Stomach (tissue), 4 donors: ENCODE results near the gene HMHB1.

ENCODE experiments used
- EP300 ChIP-seq: sonication (generic); formaldehyde crosslinking; IDR thresholded peaks from one replicate; pipeline ENCODE4 v1.6.1; 2017; ENCODE audit warnings: antibody characterized with exemption
- POLR2A ChIP-seq, 4 donors: fragments of 450-650 bp; IDR thresholded peaks; one replicate each; pipeline ENCODE4 v1.6.1; 2016; ENCODE audit warnings: antibody characterized with exemption in 4 of 4, control low read depth in 2 of 4, mild to moderate bottlenecking in 1 of 4, moderate library complexity in 1 of 4
- TF ChIP-seq, protein P1 (sequence below), 7 experiments: fragments of 450-650 bp in 4 of 7; fragments of 200-600 bp in 3 of 7; sonication (generic) in 3 of 7; IDR thresholded peaks; one replicate each; pipeline ENCODE4 v1.5.1; 2016 to 2019; ENCODE audit warnings: antibody characterized with exemption in 7 of 7, control low read depth in 2 of 7, mild to moderate bottlenecking in 1 of 7

DNA sequence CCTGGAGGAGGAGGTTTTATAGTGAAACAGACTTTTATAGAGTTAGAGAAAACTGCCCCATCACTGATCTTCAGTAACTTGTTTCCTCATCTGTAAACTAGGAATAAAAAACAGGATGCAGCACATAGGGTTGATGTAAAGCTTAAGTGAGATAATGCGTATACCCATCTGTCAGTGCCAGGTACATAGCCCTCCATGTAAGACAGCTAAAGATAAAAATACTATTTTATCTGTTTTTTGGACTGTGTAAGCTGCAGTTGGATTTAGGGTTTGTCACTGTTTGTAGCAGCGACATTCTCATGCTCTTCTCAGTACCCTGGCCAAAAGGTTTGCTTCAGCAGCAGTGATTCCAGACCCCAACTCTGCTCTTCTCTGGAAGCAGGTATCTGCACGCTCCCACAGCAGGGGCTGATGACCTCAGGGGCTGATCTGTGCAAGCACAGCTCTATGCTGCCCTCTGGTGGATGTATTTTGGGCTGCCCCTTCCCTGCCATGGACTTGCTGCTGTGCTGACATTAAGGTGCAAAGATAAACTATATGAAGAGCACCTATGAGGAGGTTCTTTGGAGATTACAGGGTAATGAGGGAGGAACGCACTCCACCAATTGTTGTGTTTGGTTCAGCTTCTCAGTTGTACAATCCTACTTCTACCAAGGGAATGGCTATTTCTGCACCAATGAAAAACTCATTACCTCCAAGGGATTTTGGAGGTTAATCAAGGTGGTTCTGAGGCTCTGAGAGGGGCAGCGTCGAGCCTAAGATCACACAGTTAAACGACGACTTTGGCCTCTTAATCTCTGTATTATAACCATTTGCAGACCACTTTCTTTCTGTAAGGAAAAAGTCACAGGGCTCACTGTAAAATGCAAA is 13.1 kb downstream of the HMHB1 start:
- TF ChIP-seq, protein P1, sequence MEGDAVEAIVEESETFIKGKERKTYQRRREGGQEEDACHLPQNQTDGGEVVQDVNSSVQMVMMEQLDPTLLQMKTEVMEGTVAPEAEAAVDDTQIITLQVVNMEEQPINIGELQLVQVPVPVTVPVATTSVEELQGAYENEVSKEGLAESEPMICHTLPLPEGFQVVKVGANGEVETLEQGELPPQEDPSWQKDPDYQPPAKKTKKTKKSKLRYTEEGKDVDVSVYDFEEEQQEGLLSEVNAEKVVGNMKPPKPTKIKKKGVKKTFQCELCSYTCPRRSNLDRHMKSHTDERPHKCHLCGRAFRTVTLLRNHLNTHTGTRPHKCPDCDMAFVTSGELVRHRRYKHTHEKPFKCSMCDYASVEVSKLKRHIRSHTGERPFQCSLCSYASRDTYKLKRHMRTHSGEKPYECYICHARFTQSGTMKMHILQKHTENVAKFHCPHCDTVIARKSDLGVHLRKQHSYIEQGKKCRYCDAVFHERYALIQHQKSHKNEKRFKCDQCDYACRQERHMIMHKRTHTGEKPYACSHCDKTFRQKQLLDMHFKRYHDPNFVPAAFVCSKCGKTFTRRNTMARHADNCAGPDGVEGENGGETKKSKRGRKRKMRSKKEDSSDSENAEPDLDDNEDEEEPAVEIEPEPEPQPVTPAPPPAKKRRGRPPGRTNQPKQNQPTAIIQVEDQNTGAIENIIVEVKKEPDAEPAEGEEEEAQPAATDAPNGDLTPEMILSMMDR (IDR thresholded peaks at IDR 0.05): peak in 6 of 7 experiments; percentile 57 to 96 (median 89)
- TF ChIP-seq EP300 (no peak), POLR2A (IDR thresholded peaks at IDR 0.05) (no peak)
